Sigmoid colon (tissue), 7 donors: Measurements from ENCODE around the gene ARL5C. TPM values are rescaled to one million over a fixed set of nuclear protein-coding genes. Genes with fewer than 3 reads are reported as not detected.
"Not testable (repeated sequence)": the region's sequence is repeated elsewhere in the genome, so short reads cannot be mapped to it uniquely, and the experiment has no call there.

Experiments used
- DNase-seq: peaks from one replicate; pipeline ENCODE4 v3.0.0-alpha.2; 2019
- H3K27ac ChIP-seq, 4 donors: fragments of 200-600 bp; sonication (generic); one replicate each; pipeline ENCODE4 v1.5.1; 2016 to 2019; ENCODE audit warnings: mild to moderate bottlenecking in 1 of 4
- H3K27me3 ChIP-seq, 3 donors: fragments of 200-600 bp; sonication (generic); one replicate each; pipeline ENCODE4 v1.5.1; 2019; ENCODE audit warnings: mild to moderate bottlenecking in 1 of 3
- H3K36me3 ChIP-seq, 4 donors: fragments of 200-600 bp; sonication (generic); one replicate each; pipeline ENCODE4 v1.5.1; 2016 to 2019
- H3K4me1 ChIP-seq, 4 donors: fragments of 200-600 bp; sonication (generic); one replicate each; pipeline ENCODE4 v1.5.1; 2017 to 2019
- H3K4me3 ChIP-seq, 4 donors: fragments of 200-600 bp; sonication (generic); one replicate each; pipeline ENCODE4 v1.5.1; 2017 to 2019; ENCODE audit warnings: mild to moderate bottlenecking in 2 of 4, moderate library complexity in 1 of 4
- H3K9me3 ChIP-seq, 4 donors: fragments of 200-600 bp in 3 of 4; sonication (generic) in 3 of 4; one replicate each; pipeline versions ENCODE4 v1.5.1 to v1.6.1; 2013 to 2019
- EP300 ChIP-seq, 4 donors: sonication (generic); formaldehyde crosslinking; IDR thresholded peaks; one replicate each; pipeline ENCODE4 v1.6.1; 2017; ENCODE audit warnings: antibody characterized with exemption in 4 of 4
- POLR2A ChIP-seq, 2 donors: fragments of 450-650 bp; IDR thresholded peaks; one replicate each; pipeline ENCODE4 v1.6.1; 2016; ENCODE audit warnings: antibody characterized with exemption in 2 of 2, mild to moderate bottlenecking in 2 of 2, moderate library complexity in 2 of 2
- POLR2AphosphoS5 ChIP-seq, 4 donors: sonication (generic); formaldehyde crosslinking; IDR thresholded peaks; one replicate each; pipeline ENCODE4 v1.6.1; 2017; ENCODE audit warnings: antibody characterized with exemption in 4 of 4
- whole genome bisulfite sequencing, 2 donors: extraction: QIAGEN DNeasy Blood & Tissue Kit; methylation state at CpG; one replicate each; pipeline ENCODE4 v1.1.7; 2013; 5-methylcytosine and 5-hydroxymethylcytosine counted together
- intact Hi-C: fragments of 100-400 bp; cut with DNase I; formaldehyde crosslinking; loops from one replicate; pipeline ENCODE4 v1.15.1; 2023
- polyA plus RNA-seq, 3 donors: library from polyadenylated mRNA; stranded (reverse); fragments of 200-250 nt; gene quantifications; one replicate each; pipeline ENCODE4 v1.2.3, GENCODE V29; 2013
- total RNA-seq, 4 donors: library from RNA; depleted of rRNA; stranded (reverse); fragments of >200 nt; gene quantifications; one replicate each; pipeline ENCODE4 v1.1.0, GENCODE V29; 2016
- TF ChIP-seq, protein P1 (sequence below), 4 experiments: fragments of 450-650 bp in 3 of 4; fragments of 200-600 bp in 1 of 4; IDR thresholded peaks; one replicate each; pipeline ENCODE4 v1.5.1; 2016 to 2019; ENCODE audit warnings: antibody characterized with exemption in 4 of 4, mild to moderate bottlenecking in 3 of 4, moderate library complexity in 2 of 4
- donor health status: healthy with polysubstance abuse.
- donor health status: Bipolar disorder and iron deficiency.
- donor health status: healthy.

Gene ARL5C
- total and polyA plus RNA-seq, 7 donors: 0.28 TPM; not detected in 6

DNA sequence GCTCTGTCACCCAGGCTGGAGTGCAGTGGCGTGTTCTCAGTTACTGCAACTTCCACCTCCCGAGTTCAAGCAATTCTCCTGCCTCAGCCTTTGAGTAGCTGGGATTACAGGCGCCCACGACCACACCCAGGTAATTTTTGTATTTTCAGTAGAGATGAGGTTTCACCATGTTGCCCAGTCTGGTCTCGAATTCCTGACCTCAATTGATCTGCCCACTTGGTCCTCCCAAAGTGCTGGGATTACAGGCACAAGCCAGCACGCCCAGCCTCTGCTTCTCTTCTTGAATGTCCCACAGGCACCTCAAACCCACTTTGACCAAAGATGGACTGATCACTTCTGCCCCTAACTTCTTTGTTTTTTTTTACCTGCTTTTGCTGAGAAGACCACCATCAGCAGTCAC, 4.6 kb upstream of the ARL5C start:
- H3K9me3 ChIP-seq: no peaks in the 10 kb centered on the region
- H3K4me1 ChIP-seq: peaks cover 0 to 22% (median 7%) of the 10 kb centered on the region in 4 donors
- H3K27me3 ChIP-seq: no peaks in the 10 kb centered on the region
- no peak overlapping the region for H3K4me3 ChIP-seq
- no peak for TF ChIP-seq EP300 (IDR thresholded peaks at IDR 0.05)
- no peak for DNase-seq
- intact Hi-C loops: no loop called here
- no peak overlapping the region for H3K27ac ChIP-seq
- 64 to 71% methylated on average over 6 of the region's 6 CpGs for WGBS, 2 donors
- H3K36me3 ChIP-seq: no peaks in the 10 kb centered on the region

DNA sequence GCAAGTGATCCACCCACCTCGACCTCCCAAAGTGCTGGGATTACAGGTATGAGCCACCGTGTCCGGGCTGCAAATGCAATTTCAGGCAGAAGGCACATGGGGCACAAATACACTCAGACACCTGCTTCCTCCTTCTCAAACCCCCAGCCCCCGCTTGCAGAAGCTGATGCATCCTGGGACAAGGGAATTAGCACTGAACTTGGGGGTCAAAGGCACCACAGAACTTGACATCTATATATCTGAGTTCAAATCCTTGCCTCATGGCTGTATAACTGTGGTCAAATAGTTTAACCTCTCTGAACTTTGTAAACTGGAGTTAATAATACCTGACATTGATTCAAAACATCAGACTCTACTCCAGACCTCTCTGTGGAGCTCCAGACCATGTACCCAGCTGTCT, 4.1 kb upstream of the ARL5C start:
- no peaks in the 10 kb centered on the region for H3K9me3 ChIP-seq
- WGBS, 2 donors: 46 to 53% methylated on average over 4 of the region's 4 CpGs
- H3K4me3 ChIP-seq: no peak overlapping the region
- TF ChIP-seq EP300 (IDR thresholded peaks at IDR 0.05) (no peak), POLR2AphosphoS5 (IDR thresholded peaks at IDR 0.05) (no peak), POLR2A (IDR thresholded peaks at IDR 0.05) (no peak)
- TF ChIP-seq, protein P1, sequence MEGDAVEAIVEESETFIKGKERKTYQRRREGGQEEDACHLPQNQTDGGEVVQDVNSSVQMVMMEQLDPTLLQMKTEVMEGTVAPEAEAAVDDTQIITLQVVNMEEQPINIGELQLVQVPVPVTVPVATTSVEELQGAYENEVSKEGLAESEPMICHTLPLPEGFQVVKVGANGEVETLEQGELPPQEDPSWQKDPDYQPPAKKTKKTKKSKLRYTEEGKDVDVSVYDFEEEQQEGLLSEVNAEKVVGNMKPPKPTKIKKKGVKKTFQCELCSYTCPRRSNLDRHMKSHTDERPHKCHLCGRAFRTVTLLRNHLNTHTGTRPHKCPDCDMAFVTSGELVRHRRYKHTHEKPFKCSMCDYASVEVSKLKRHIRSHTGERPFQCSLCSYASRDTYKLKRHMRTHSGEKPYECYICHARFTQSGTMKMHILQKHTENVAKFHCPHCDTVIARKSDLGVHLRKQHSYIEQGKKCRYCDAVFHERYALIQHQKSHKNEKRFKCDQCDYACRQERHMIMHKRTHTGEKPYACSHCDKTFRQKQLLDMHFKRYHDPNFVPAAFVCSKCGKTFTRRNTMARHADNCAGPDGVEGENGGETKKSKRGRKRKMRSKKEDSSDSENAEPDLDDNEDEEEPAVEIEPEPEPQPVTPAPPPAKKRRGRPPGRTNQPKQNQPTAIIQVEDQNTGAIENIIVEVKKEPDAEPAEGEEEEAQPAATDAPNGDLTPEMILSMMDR (IDR thresholded peaks at IDR 0.05): no peak
- H3K4me1 ChIP-seq: peaks cover 0 to 24% (median 9%) of the 10 kb centered on the region in 4 donors
- H3K27ac ChIP-seq: no peak overlapping the region
- no peak for DNase-seq
- intact Hi-C loops: no loop called here
- H3K36me3 ChIP-seq: no peaks in the 10 kb centered on the region
- no peaks in the 10 kb centered on the region for H3K27me3 ChIP-seq

DNA sequence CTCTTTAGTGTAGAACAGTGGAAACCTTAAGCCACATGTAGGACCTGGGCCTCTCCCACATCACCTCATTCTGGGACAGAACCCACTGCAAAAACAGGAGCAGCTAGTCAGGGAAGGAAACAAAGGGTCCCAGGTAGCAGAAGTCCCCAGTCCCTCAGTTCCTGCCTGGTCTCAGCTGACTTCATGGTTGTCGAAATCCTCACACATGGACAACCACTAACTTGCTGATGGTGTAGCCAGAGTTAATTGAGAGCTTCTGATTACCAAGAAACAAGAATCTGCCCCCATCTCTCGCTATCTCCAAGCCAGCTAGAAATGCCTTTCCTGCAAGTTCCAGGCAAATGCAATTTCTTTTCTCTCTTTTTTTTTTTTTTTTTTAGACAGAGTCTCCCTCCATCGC, 3.6 kb upstream of the ARL5C start:
- H3K4me1 ChIP-seq: peaks cover 0 to 20% (median 9%) of the 10 kb centered on the region in 4 donors
- TF ChIP-seq POLR2A (IDR thresholded peaks at IDR 0.05): no peak
- H3K9me3 ChIP-seq: no peaks in the 10 kb centered on the region
- no peak for DNase-seq
- 78 to 82% methylated on average over 3 of the region's 3 CpGs for WGBS, 2 donors
- intact Hi-C loops: loop anchor here (5.0 kb wide), 1 partner anchor 63 kb away; no protein-coding TSS in a partner anchor
- H3K36me3 ChIP-seq: no peaks in the 10 kb centered on the region
- no peak overlapping the region for H3K27ac ChIP-seq
- H3K4me3 ChIP-seq: no peak overlapping the region
- H3K27me3 ChIP-seq: no peaks in the 10 kb centered on the region

DNA sequence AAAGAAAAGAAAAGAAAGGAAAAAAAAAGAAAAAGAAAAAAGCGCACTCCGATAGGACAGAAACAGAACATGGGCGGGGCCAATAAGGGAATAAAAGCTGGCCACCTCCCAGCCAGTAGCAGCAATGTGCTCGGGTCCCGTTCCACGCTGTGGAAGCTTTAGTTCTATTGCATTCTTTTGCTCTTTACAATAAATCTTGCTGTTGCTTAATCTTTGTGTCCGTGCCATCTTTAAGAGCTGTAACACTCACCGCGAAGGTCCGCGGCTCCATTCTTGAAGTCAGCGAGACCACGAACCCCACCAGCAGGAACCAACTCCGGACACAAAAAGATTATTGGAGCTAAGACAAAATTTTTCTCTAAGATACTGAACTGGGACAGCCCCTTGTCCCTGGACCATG, 3.1 kb upstream of the ARL5C start:
- no peak for TF ChIP-seq POLR2A (IDR thresholded peaks at IDR 0.05)
- TF ChIP-seq POLR2AphosphoS5 (IDR thresholded peaks at IDR 0.05): no peak
- no peak for TF ChIP-seq EP300 (IDR thresholded peaks at IDR 0.05)
- TF ChIP-seq, protein P1 (IDR thresholded peaks at IDR 0.05): no peak
- Histone ChIP-seq H3K27ac (no peak overlapping the region), H3K4me1 (peaks cover 0 to 21% (median 12%) of the 10 kb centered on the region in 4 donors), H3K9me3 (no peaks in the 10 kb centered on the region), H3K27me3 (no peaks in the 10 kb centered on the region), H3K4me3 (no peak overlapping the region), H3K36me3 (no peaks in the 10 kb centered on the region)
- DNase-seq: no peak
- intact Hi-C loops: loop anchor here (5.0 kb wide), 1 partner anchor 63 kb away; no protein-coding TSS in a partner anchor
- WGBS, 2 donors: 76 to 77% methylated on average over 14 of the region's 14 CpGs

DNA sequence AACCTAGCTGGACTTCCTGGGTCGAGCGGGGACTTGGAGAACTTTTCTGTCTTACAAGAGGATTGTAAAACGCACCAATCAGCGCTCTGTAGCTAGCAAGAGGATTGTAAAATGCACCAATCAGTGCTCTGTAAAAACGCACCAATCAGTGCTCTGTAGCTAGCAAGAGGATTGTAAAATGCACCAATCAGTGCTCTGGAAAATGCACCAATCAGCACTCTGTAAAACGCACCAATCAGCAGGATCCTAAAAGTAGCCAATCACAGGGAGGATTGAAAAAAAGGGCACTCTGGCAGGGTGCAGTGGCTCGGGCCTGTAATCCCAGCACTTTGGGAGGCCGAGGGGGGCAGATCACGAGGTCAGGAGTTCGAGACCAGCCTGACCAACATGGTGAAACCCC, 2.5 kb upstream of the ARL5C start:
- intact Hi-C loops: loop anchor here (5.0 kb wide), 1 partner anchor 64 kb away; no protein-coding TSS in a partner anchor
- not testable (repeated sequence) for H3K27ac ChIP-seq, DNase-seq, H3K4me3 ChIP-seq, H3K9me3 ChIP-seq, H3K36me3 ChIP-seq, H3K27me3 ChIP-seq
- WGBS, 2 donors: 93 to 95% methylated on average over 10 of the region's 10 CpGs
- peaks cover 0 to 25% (median 16%) of the 10 kb centered on the region in 4 donors for H3K4me1 ChIP-seq

DNA sequence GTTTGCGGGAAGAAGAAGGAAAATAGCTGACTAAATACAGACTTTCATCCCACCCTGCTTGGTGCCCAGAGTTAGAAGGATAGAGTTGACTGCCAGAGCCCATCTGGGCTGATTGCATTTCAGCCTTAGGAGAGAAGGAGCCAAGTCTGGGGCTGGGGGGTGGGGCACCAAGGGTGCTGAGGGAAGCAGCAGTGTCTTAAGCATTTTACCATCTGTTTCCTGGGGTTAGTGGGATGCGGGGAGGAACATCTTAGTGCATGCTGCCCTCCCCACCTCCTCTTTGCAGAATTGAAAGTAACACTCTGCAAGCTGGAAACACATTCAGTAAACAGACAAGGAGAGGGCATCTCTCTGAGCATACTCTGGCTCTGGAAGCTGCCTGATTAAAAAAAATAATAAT, 1.5 kb upstream of the ARL5C start:
- Histone ChIP-seq H3K27ac (no peak overlapping the region), H3K27me3 (no peaks in the 10 kb centered on the region), H3K4me1 (peaks cover 0 to 25% (median 16%) of the 10 kb centered on the region in 4 donors), H3K4me3 (no peak overlapping the region), H3K9me3 (no peaks in the 10 kb centered on the region), H3K36me3 (no peaks in the 10 kb centered on the region)
- intact Hi-C loops: loop anchor here (5.0 kb wide), 1 partner anchor 65 kb away; no protein-coding TSS in a partner anchor
- 23 to 54% methylated on average over 2 of the region's 2 CpGs for WGBS, 2 donors
- no peak for DNase-seq
- TF ChIP-seq POLR2A (IDR thresholded peaks at IDR 0.05): no peak
- no peak for TF ChIP-seq EP300 (IDR thresholded peaks at IDR 0.05)
- TF ChIP-seq, protein P1 (IDR thresholded peaks at IDR 0.05): no peak
- TF ChIP-seq POLR2AphosphoS5 (IDR thresholded peaks at IDR 0.05): no peak
